PC-3 (cell line): Measurements from ENCODE around the gene SMARCAL1. TPM values are rescaled to one million over a fixed set of nuclear protein-coding genes. Genes with fewer than 3 reads are reported as not detected.
A peak's percentile ranks its signal among the peaks of the same experiment; 100 is the strongest.

Source experiments
- ATAC-seq: fragments of 200-7000 bp; cut with Tn5 transposase; 2 replicates; pipeline ENCODE4 v1.9.1; 2020; ENCODE audit warnings: mild to moderate bottlenecking, moderate library complexity
- BruUV-seq: library from RNA; stranded (reverse); fragments of 400-500 nt; replicated peaks from 2 replicates; lab custom pipeline; 2021; lab: Mats Ljungman, UMichigan
- CTCF ChIA-PET: fragments of 300-600 bp; sonication (Branson Sonifier 250); formaldehyde crosslinking; loops from one replicate; lab custom pipeline; 2022; ENCODE audit warnings: antibody characterized with exemption; lab: Charles Lee
- POLR2A ChIA-PET: fragments of 300-600 bp; sonication (Branson Sonifier 250); formaldehyde crosslinking; loops from one replicate; lab custom pipeline; 2022; ENCODE audit warnings: antibody characterized with exemption; ENCODE audit not compliant: unreplicated experiment; lab: Charles Lee
- DNase-seq: peaks from one replicate; pipeline ENCODE4 v3.0.0-alpha.2; 2015
- H2AFZ ChIP-seq: fragments of 300-600 bp; sonication (generic); 2 replicates; pipeline ENCODE4 v1.6.0; 2016; ENCODE audit warnings: antibody characterized with exemption, low read length
- H3F3A ChIP-seq: fragments of 300-600 bp; sonication (generic); one replicate; pipeline ENCODE4 v1.6.0; 2017; ENCODE audit warnings: antibody characterized with exemption, low read length, control low read depth, mild to moderate bottlenecking; ENCODE audit not compliant: unreplicated experiment
- H3K27ac ChIP-seq: fragments of 300-600 bp; sonication (generic); 2 replicates; pipeline ENCODE4 v1.5.1; 2016; ENCODE audit warnings: mild to moderate bottlenecking, low read length
- H3K27me3 ChIP-seq: fragments of 300-600 bp; sonication (generic); 2 replicates; pipeline ENCODE4 v1.6.1; 2016; ENCODE audit warnings: low read length, mixed read lengths
- H3K36me3 ChIP-seq: fragments of 300-600 bp; sonication (generic); 2 replicates; pipeline ENCODE4 v1.6.1; 2016; ENCODE audit warnings: low read depth, mixed run types, low read length, mixed read lengths
- H3K4me1 ChIP-seq: fragments of 300-600 bp; sonication (generic); 2 replicates; pipeline ENCODE4 v1.5.1; 2016; ENCODE audit warnings: low read length; ENCODE audit not compliant: insufficient read depth
- H3K4me2 ChIP-seq: fragments of 300-600 bp; sonication (generic); 2 replicates; pipeline ENCODE4 v1.6.0; 2016; ENCODE audit warnings: low read length
- H3K4me3 ChIP-seq: fragments of 300-600 bp; sonication (generic); 2 replicates; pipeline ENCODE4 v1.5.1; 2016; ENCODE audit warnings: mild to moderate bottlenecking, low read length, mixed read lengths
- H3K79me2 ChIP-seq: fragments of 300-600 bp; sonication (generic); 2 replicates; pipeline ENCODE4 v1.6.1; 2017; ENCODE audit warnings: low read length, mixed read lengths
- H3K9ac ChIP-seq: fragments of 300-600 bp; sonication (generic); 2 replicates; pipeline ENCODE4 v1.6.0; 2016; ENCODE audit warnings: mild to moderate bottlenecking, low read length
- H3K9me2 ChIP-seq: fragments of 300-600 bp; sonication (generic); replicated peaks from 2 replicates; pipeline ENCODE4 v1.6.1; 2016; ENCODE audit warnings: mixed run types, low read length, mixed read lengths
- H3K9me3 ChIP-seq: fragments of 300-600 bp; sonication (generic); 2 replicates; pipeline ENCODE4 v1.6.1; 2016; ENCODE audit warnings: low read length, mixed read lengths
- H4K20me1 ChIP-seq: fragments of 300-600 bp; sonication (generic); 2 replicates; pipeline ENCODE4 v1.6.1; 2016; ENCODE audit warnings: low read length, mixed read lengths
- EZH2 ChIP-seq: fragments of 300-600 bp; sonication (generic); IDR thresholded peaks from one replicate; pipeline ENCODE4 v1.6.1; 2017; ENCODE audit warnings: antibody characterized with exemption, mild to moderate bottlenecking, low read length; ENCODE audit not compliant: unreplicated experiment
- EZH2phosphoT487 ChIP-seq: fragments of 300-600 bp; sonication (generic); IDR thresholded peaks from 2 replicates; pipeline ENCODE4 v1.6.1; 2018; ENCODE audit warnings: mild to moderate bottlenecking, antibody characterized with exemption, low read length, borderline replicate concordance
- intact Hi-C: fragments of 100-400 bp; cut with micrococcal nuclease; formaldehyde crosslinking; loops from 2 replicates; pipeline ENCODE4 v1.9.0; 2023
- total RNA-seq: library from RNA; depleted of rRNA; stranded (reverse); fragments of >200 nt; gene quantifications from 2 replicates; pipeline ENCODE4 v1.2.3, GENCODE V29; 2014
- TF ChIP-seq, protein P1 (sequence below): fragments of 300-600 bp; sonication (generic); conservative IDR thresholded peaks from 2 replicates; pipeline ENCODE4 v1.5.1; 2017; ENCODE audit warnings: antibody characterized with exemption, low read depth, mild to moderate bottlenecking, low read length

Gene SMARCAL1
- total RNA-seq, 1 experiment from 2014 or later = 8.3 TPM

DNA sequence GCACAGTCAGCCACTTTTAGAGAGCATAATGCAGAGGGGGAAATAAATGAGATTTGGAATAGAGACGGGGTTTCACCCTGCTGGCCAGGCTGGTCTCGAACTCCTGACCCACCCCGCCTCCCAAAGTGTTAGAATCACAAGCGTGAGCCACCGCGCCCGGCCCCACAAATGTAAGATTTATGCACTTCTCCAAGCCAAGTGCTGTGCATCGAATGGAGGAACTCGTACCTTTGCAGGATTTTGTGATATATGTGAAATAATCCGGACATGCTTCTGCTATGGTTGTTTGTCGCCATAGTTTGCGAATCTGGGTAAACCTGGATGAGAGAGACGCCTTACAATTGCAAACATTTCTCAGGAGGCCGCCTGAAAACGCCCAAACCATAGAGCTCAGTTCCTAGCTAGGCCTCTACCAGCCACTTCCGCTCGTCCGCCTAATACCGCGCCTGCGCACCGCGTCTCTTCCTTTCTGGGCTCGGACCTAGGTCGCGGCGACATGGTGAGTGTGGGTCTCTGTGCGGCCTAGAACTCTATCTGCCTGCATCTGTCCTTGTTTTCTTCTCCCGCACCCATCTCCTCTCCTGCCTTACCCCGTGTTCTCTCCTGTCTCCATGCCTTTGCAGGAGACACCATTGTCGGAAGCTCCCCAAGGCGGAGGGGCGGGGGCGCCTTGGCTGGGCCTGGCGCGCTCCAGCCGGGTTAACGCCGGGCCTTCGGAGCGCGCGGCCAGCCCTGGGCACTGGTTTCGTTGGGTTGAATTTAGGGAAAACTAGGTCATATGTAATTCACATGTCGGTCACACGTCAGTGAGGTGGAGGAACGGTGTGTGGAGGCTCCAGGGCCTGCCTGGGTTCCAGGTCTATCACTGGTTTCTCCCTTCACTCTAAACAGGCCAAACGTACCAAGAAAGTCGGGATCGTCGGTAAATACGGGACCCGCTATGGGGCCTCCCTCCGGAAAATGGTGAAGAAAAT is 86.4 kb downstream of the SMARCAL1 start, which contains the start of gene RPL37A:
Gene RPL37A, plus strand, starts transcription at position 466 of the 974 bp plus-strand sequence. Its CDS starts 31 bp downstream, at position 497.
- peaks cover 37% of the 10 kb centered on the region for H3K4me1 ChIP-seq
- intact Hi-C loops = loop anchor here (1.0 to 10.0 kb wide), 4 partner anchors 86 to 384 kb away; partner anchors contain the start of gene SMARCAL1
- H3K9me2 ChIP-seq = no peaks in the 10 kb centered on the region
- ChIA-PET CTCF (interaction anchor here (0.5 to 0.6 kb wide), 2 partner anchors 281 to 1674 kb away, joined by 3 to 4 read pairs; no protein-coding TSS in a partner anchor), POLR2A (interaction anchor here (0.5 to 0.9 kb wide), 7 partner anchors 20 to 646 kb away, joined by 3 to 10 read pairs (median 3); partner anchors contain the start of gene SMARCAL1)
- peaks cover 46% of the 10 kb centered on the region for H4K20me1 ChIP-seq
- TF ChIP-seq EZH2phosphoT487 = no peak
- TF ChIP-seq EZH2 = no peak
- TF ChIP-seq, protein P1, sequence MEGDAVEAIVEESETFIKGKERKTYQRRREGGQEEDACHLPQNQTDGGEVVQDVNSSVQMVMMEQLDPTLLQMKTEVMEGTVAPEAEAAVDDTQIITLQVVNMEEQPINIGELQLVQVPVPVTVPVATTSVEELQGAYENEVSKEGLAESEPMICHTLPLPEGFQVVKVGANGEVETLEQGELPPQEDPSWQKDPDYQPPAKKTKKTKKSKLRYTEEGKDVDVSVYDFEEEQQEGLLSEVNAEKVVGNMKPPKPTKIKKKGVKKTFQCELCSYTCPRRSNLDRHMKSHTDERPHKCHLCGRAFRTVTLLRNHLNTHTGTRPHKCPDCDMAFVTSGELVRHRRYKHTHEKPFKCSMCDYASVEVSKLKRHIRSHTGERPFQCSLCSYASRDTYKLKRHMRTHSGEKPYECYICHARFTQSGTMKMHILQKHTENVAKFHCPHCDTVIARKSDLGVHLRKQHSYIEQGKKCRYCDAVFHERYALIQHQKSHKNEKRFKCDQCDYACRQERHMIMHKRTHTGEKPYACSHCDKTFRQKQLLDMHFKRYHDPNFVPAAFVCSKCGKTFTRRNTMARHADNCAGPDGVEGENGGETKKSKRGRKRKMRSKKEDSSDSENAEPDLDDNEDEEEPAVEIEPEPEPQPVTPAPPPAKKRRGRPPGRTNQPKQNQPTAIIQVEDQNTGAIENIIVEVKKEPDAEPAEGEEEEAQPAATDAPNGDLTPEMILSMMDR = no peak
- ATAC-seq = peak; percentile 91
- H3K79me2 ChIP-seq = peaks cover 52% of the 10 kb centered on the region
- peak; percentile 94 for DNase-seq
- peak within 1 kb of the TSS; percentile 29 for H3K27ac ChIP-seq
- H3K36me3 ChIP-seq = peaks cover 46% of the 10 kb centered on the region
- no peaks in the 10 kb centered on the region for H3K9me3 ChIP-seq
- H2AFZ ChIP-seq = peak within 1 kb of the TSS; percentile 98
- H3K4me3 ChIP-seq = peak within 1 kb of the TSS; percentile 83
- peak within 1 kb of the TSS; percentile 97 for H3K4me2 ChIP-seq
- H3F3A ChIP-seq = no peaks in the 10 kb centered on the region
- peak within 1 kb of the TSS; percentile 99 for H3K9ac ChIP-seq
- H3K27me3 ChIP-seq = no peaks in the 10 kb centered on the region
- TSS peak; percentile 85 for BruUV-seq

DNA sequence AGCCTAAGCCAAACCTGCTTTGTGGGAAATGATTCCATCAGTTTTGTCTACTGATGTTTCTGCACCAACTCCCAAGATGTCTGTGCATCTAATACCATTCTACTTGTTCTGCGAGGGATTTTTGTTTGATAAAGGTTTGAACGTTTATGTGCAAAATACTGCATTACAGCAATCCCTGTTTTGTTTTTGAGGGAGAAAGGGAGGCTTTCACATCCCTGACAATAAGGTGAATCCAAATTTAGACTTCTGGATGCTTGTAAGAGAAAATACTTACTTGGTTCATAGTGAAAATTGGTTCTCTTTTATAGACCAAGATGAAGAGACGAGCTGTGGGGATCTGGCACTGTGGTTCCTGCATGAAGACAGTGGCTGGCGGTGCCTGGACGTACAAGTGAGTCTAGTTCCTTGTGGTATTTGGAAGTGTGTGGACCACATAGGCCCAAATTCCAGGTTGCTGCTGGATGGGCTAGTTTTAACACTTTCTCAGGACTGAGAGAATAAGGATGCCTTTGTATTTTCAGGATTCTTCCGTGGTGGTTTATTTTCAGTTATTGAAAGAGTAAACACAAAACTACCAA is 87.4 kb downstream of the SMARCAL1 start:
- peak overlapping the region; percentile 99 for H3K9ac ChIP-seq
- DNase-seq (no peak), ATAC-seq (no peak)
- TF ChIP-seq, protein P1 = no peak
- TF ChIP-seq EZH2 (no peak), EZH2phosphoT487 (no peak)
- no peaks in the 10 kb centered on the region for H3F3A ChIP-seq
- H3K36me3 ChIP-seq = peaks cover 56% of the 10 kb centered on the region
- peaks cover 36% of the 10 kb centered on the region for H3K4me1 ChIP-seq
- peak overlapping the region; percentile 97 for H3K4me2 ChIP-seq
- POLR2A ChIA-PET = no interaction called here
- intact Hi-C loops = loop anchor here (5.0 to 10.0 kb wide), 3 partner anchors 185 to 385 kb away; no protein-coding TSS in a partner anchor
- H3K9me2 ChIP-seq = no peaks in the 10 kb centered on the region
- no peaks in the 10 kb centered on the region for H3K9me3 ChIP-seq
- peaks cover 52% of the 10 kb centered on the region for H3K79me2 ChIP-seq
- H3K27me3 ChIP-seq = no peaks in the 10 kb centered on the region
- no TSS peak for BruUV-seq
- peak overlapping the region; percentile 29; the same call in 1 of the 2 replicates for H3K27ac ChIP-seq
- H4K20me1 ChIP-seq = peaks cover 55% of the 10 kb centered on the region
- peak overlapping the region; percentile 83 for H3K4me3 ChIP-seq
- H2AFZ ChIP-seq = no peak overlapping the region
- CTCF ChIA-PET = no interaction called here
